GF-D8 (cell line): ENCODE data around the gene DNAH2.

Experiments used
- DNase-seq: peaks from one replicate; lab custom pipeline; 2025; lab: John Stamatoyannopoulos, UW

The DNAH2 gene

GRCh38 chr17:7822126-7822525 lies 104.6 kb downstream of the DNAH2 start:
- DNase-seq = no peak

DNA sequence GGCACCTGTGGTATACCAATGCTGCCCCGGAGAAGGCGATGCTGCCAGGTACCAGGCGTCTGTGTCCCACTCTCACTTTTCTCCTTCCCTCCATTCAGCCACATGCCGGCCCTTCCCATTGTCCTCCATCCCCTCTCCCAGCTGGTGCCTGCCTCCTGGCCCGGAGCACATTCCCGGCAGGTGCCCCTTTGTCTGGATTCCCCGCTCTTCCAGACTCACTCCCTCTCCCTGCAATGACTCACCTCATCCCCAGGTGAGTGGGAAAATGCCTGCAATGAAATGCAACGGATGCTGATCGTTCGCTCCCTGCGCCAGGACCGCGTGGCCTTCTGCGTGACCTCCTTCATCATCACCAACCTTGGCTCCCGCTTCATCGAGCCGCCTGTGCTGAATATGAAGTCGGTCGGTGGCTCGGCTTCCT lies 106.0 kb downstream of the DNAH2 start:
- DNase-seq = no peak

DNA sequence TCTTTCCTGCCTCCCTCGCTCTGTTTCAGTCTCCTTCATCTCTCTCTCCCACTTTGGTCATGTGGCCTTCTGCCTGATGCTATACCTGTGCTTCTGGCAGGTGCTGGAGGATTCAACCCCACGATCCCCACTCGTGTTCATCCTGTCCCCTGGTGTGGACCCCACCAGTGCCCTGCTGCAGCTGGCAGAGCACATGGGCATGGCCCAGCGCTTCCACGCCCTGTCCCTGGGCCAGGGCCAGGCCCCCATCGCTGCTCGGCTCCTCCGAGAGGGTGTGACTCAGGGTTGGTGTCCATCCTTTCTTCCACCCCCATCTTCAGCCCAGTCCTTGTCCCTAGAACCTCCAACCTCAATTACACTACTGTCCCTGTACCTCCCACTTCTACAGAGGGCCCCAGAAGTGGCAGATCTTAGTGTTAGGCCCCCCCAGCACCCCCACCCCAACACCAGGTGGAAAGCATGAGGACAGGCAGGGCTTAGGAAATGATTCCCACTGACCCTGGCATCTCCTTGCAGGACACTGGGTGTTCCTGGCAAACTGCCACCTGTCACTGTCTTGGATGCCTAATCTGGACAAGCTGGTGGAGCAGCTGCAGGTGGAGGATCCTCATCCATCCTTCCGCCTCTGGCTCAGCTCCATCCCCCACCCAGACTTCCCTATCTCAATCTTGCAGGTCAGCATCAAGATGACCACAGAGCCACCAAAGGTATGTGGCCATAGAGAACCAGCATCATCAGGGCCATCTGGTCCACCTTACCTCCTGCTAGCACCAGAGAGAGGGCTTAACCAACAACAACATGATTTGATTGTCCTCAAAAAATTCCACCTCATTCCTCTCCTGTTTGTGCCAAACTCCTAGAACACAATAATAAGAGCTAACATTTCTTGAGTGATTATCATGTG lies 106.7 kb downstream of the DNAH2 start:
- no peak for DNase-seq

GRCh38 chr17:7825206-7825990 lies 107.9 kb downstream of the DNAH2 start:
- no peak for DNase-seq

DNA sequence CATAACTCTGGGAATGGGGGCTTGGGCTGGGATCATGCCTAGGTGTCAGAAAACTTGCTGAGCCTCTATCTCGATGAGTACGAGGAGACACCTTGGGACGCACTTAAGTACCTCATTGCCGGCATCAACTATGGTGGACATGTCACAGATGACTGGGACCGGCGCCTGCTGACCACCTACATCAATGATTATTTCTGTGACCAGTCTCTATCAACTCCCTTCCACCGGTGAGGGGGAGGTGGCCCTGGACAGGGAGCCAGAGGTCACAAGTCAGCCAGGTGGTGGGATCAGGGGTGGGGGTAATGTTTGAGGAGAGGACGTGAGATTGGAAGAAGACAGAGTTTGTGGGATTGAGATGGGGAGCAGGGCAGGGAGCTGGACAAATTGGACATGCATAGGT lies 113.1 kb downstream of the DNAH2 start:
- no peak for DNase-seq

GRCh38 chr17:7831233-7831632 lies 113.7 kb downstream of the DNAH2 start:
- DNase-seq = no peak

GRCh38 chr17:7832431-7832830 lies 114.9 kb downstream of the DNAH2 start:
- no peak for DNase-seq

GRCh38 chr17:7833011-7833794 lies 115.7 kb downstream of the DNAH2 start:
- no peak for DNase-seq

DNA sequence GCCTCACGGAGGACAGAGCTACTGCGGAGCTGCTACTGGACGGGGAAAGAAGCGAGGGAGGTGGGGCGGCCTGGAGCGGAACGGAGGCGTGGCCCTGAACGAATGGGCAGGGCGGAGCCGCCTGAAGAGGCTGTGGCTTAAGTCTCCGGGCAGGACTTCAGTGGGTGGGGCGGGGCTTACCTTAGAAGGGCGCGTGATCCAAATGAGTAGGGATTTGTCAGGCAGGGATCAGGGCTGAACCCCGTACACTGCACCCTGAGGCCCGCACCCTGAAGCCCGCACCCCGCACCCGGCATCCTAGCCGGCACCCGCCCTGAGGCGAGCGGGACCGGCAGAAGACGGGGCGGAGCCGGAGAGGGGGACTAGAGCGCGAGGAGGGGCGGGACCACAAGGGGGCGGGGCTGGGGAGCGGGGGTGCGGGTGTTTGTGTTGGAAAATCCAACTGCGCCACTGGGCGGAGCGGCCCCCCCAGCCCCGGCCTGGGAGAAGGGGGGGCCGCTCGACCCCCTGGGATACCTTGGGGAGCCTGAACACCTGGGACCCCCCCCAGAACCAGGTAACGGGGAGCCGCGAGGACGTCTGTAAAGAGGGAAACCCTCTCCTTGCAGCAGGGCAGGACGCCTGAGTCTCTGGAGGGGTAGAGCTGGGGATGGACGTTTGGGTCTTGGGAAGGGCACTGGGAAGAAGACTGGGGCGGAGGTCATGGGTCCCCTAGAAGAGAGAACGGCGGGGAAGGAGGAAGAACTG lies 116.4 kb downstream of the DNAH2 start, which contains the start of gene KDM6B:
Gene KDM6B, plus strand, starts transcription at position 423 of the 747 bp plus-strand sequence. CDS start 11,338 bp downstream, outside the sequence.
- peak; percentile 38 for DNase-seq

DNA sequence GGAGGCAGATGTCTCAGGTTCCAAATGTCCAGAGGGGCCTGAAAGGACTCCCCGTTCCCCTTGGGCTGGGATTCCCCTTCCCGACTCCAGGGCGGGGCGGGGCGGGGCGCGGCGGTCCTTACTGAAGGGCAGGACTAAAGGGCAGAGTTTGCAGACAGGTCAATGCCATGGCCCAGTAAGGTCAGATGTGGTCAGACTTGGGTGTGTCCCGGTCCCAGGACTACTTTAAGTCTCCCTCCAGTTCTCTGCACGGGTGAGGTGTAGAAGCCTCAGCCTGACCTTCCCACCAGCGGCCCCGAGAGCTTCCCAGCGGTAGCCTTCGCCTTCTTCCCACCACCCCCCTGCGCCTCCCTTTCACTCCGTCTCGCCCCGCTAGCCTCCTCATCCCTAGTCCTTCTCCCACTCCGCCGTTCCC lies 117.0 kb downstream of the DNAH2 start:
- DNase-seq = no peak

GRCh38 chr17:7834957-7835813 lies 117.6 kb downstream of the DNAH2 start:
- DNase-seq = peak; percentile 81

- no peak for DNase-seq
These were observed 118.5 kb downstream of the DNAH2 start for GRCh38 chr17:7835814-7836595.

DNA sequence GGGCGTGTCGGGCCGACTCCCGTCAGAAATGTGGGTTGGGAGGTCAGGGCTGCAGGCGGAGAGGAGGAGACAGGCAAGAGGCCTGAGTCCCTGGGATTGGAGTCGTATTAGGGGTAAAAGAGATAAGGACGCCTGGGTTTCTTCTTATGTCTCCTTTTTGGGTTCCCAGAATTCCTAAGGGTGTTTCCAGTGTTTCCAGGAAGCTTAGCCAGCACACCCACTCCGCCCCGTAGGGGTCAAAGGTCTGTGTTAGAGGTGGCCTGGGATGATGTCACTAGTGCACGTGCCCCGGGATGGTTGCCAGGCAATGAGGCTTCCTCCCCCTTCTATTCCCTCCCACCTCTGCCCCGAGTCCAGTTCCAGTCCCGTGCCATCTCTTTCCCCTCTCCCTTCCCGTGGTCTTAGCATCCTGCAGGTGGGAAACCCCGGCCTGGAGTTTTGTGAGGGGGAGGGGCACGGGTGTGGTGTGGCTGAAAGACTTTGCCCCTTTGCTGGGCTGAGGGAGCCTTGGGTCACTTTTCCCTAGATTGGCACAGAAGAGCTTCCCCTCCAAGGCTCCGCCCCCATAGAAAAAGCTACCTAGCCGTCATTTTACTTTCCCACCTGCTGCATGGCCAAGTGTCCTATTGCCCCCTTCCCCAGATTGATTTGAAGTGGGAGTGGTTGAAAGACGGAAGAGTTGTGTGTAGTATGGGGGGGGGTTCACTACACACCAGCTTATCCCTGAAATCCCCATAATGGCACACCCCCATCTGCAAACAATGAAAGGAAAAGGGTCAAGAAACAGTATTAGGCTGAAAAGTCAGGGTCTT lies 119.3 kb downstream of the DNAH2 start:
- peak; percentile 85 for DNase-seq

GRCh38 chr17:7837408-7838088 lies 120.0 kb downstream of the DNAH2 start:
- DNase-seq = peak; percentile 1

DNA sequence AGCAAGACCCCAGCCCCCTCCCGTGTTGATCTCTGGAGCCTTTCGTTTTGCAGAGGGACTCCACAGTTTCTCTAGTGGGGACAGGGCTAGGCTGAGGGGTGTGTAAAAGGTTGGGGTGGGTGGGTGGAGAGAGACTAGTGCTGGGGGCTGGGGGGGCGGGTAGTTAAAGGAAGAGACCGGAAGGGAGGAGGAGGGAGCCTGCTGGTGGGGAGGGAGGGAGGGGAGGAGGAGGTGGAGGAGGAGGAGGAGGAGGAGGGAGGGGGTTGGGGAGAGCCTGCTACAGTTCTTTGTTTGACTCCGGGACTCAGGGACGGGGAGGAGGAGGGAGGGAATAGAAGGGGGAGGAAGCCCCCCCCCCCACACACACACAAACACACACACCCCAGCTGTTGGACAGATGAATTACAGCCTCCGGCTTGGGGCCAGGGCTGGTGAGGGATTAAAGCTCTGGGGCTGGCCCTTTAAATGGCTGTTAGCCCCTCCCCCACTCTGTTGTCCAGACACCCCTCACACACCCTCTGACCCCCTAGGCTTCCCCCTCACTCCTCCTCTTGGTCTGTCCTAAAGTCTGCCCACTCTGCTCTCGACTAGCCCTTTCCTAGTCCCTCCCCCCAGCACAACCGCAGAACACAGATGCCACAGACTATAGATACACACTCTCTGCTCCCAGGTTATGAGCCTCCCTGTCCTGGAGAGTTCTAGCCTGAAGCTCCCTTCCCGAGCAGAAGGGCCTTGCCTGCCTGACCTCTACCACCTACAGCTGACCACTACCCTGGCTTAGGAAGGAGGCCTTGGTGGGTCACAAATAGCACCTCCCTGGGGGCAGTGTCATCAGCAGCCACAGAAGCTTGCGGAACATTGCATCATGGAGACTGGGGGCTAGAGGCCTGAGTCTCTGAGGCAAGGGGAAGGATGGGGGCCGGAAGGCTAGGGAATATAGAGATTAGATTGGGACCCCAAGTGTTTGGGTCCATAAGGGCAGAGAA lies 120.8 kb downstream of the DNAH2 start:
- peak; percentile 79 for DNase-seq

- DNase-seq = peak; percentile 87
These were observed 121.8 kb downstream of the DNAH2 start for GRCh38 chr17:7839190-7839875.
